ENCODE measurements around the gene FOLR1.

Gene FOLR1

GRCh38 chr11:72223615-72224563, 31.9 kb downstream of the FOLR1 start:
- Histone ChIP-seq H3K27ac (ENCODE audit: low read length) (no peak overlapping the region), H3K27me3 (ENCODE audit: control insufficient read depth, insufficient read depth, low read length) (no peaks in the 10 kb centered on the region), H3K4me1 (ENCODE audit: control insufficient read depth, insufficient read depth, low read length) (peaks cover 5% of the 10 kb centered on the region), H3K9me3 (ENCODE audit: control insufficient read depth, insufficient read depth, low read length) (no peaks in the 10 kb centered on the region), H3K4me3 (ENCODE audit: low read length) (peak overlapping the region; percentile 64; the same call in 1 of the 2 replicates), H3K36me3 (ENCODE audit: control insufficient read depth, insufficient read depth, low read length) (peaks cover 5% of the 10 kb centered on the region; the same call in 1 of the 2 replicates)
- no peak for DNase-seq (ENCODE audit: low read depth, low spot score)
- WGBS (ENCODE audit: insufficient coverage, insufficient read length), result no CpG with 5 or more reads among the region's 84 CpGs

DNA sequence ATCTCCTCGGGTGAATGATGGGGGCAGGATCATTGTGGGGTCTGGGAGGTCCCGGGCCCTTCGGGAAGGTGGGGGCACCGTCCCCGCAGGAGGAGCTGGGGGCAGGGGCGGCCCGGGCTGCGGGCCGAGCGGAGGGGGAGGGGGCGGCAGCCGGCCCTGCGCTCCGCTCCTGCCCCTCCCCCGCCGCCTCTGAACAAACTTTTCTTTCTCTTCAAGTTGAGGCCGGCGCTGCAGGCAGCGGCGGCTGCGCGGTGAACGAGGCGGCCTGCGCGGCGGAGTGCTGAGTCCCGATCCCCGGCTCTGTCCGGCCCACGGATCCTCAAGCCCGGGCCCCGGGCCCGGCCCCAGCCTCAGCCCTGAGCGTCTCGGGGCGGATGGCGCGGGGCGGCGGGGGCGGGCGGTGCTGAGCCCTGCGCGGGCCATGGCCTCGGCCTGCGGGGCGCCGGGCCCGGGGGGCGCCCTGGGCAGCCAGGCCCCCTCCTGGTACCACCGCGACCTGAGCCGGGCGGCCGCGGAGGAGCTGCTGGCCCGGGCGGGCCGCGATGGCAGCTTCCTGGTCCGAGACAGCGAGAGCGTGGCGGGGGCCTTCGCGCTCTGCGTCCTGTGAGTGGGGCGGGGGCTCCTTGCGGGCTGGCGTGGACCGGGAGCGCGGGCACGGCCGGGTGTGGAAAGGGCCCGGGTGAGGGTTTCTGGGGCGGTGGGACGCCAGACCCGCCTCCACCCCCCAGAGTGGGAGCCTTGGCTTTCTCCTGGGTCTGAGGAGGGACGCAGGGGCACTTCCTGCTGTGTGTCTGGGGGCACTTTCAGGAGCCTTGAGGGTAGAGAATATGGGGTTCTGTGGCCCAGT, 32.8 kb downstream of the FOLR1 start, which contains the start of gene INPPL1:
TSS of gene INPPL1 (plus strand) at position 204 of the 847 bp plus-strand sequence. CDS start at position 422, 218 bp downstream.
- no CpG with 5 or more reads among the region's 81 CpGs for WGBS (ENCODE audit: insufficient coverage, insufficient read length)
- DNase-seq (ENCODE audit: low read depth, low spot score), result no peak
- peaks cover 5% of the 10 kb centered on the region for H3K4me1 ChIP-seq (ENCODE audit: control insufficient read depth, insufficient read depth, low read length)

GRCh38 chr11:72225411-72225951, 33.5 kb downstream of the FOLR1 start:
- no CpG with 5 or more reads among the region's 11 CpGs for WGBS (ENCODE audit: insufficient coverage, insufficient read length)
- Histone ChIP-seq H3K4me3 (ENCODE audit: low read length) (peak overlapping the region; percentile 64; the same call in 1 of the 2 replicates), H3K27ac (ENCODE audit: low read length) (no peak overlapping the region), H3K4me1 (ENCODE audit: control insufficient read depth, insufficient read depth, low read length) (peaks cover 5% of the 10 kb centered on the region), H3K27me3 (ENCODE audit: control insufficient read depth, insufficient read depth, low read length) (no peaks in the 10 kb centered on the region), H3K9me3 (ENCODE audit: control insufficient read depth, insufficient read depth, low read length) (no peaks in the 10 kb centered on the region), H3K36me3 (ENCODE audit: control insufficient read depth, insufficient read depth, low read length) (peaks cover 20% of the 10 kb centered on the region)
- no peak for DNase-seq (ENCODE audit: low read depth, low spot score)

More for the DNA sequence above, 32.8 kb downstream of the FOLR1 start, which contains the start of gene INPPL1:
- Histone ChIP-seq H3K27ac (ENCODE audit: low read length) (no peak within 1 kb of the TSS), H3K4me3 (ENCODE audit: low read length) (peak within 1 kb of the TSS; percentile 64), H3K36me3 (ENCODE audit: control insufficient read depth, insufficient read depth, low read length) (peaks cover 13% of the 10 kb centered on the region), H3K9me3 (ENCODE audit: control insufficient read depth, insufficient read depth, low read length) (no peaks in the 10 kb centered on the region), H3K27me3 (ENCODE audit: control insufficient read depth, insufficient read depth, low read length) (no peaks in the 10 kb centered on the region)

DNA sequence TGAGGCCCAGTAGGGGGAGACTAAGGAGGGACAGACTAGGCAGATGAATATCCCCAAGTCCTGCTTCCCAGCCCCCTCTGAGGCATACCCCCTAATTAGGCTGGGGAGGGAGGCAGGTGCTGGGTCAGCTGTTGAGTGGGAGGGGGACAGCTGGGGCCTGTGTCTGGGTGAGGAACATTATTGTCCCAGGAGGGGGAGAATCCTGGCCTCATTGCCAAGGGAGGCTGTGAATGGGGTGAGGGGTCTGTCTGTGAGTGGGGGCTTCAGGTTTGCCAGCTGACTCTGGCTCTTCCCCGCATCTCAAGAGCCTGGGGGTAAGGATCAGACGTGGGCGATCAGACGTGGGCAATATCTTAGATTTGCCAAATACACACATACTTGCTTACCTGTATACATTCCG, 34.8 kb downstream of the FOLR1 start:
- no peak overlapping the region for H3K4me3 ChIP-seq (ENCODE audit: low read length)
- H3K4me1 ChIP-seq (ENCODE audit: control insufficient read depth, insufficient read depth, low read length), result peaks cover 5% of the 10 kb centered on the region
- peaks cover 30% of the 10 kb centered on the region for H3K36me3 ChIP-seq (ENCODE audit: control insufficient read depth, insufficient read depth, low read length)
- no peak for DNase-seq (ENCODE audit: low read depth, low spot score)
- H3K27ac ChIP-seq (ENCODE audit: low read length), result no peak overlapping the region
- no CpG with 5 or more reads among the region's 5 CpGs for WGBS (ENCODE audit: insufficient coverage, insufficient read length)
- H3K9me3 ChIP-seq (ENCODE audit: control insufficient read depth, insufficient read depth, low read length), result no peaks in the 10 kb centered on the region
- no peaks in the 10 kb centered on the region for H3K27me3 ChIP-seq (ENCODE audit: control insufficient read depth, insufficient read depth, low read length)

DNA sequence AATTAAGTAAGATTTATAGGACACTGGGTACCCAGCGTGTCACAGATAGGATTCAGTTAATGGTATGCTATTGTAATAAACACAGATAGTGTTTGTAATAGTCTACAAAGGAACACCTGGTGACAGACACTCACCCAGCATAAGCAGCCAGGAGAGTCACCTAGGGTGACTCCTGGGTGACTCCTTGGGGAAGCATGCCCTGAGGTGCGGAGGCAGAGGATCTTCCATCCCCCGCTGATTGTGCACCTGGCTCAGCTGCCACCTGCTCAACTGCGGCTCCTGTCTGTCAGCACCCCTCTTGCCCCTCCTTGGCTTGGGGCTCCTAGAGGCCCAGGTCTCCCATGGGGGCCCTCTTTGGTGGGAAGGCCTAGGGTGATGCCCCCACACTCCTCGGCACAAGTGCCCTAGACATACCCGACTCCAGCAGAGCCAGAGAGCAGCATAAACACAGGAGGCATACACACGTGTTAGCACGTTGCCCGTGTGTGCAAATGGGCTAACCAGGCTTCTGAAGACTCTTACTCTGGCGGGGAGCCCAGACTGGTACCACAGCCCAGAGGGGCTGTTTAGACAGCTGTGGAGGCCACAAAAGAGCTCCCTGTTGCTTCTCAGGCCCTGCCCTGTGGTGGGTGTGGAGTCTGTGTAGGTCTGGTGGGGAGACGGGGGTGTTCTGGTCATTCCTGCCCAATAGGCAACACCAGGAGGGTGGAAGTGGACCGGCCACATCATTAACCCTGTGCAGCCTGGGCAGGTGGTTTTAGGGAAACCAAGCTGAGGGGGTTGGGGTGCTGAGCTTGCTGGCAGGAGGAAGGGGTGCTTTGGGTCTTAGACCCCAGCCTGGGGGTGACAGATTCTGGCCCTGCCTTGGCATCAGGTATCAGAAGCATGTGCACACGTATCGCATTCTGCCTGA, 35.6 kb downstream of the FOLR1 start:
- WGBS (ENCODE audit: insufficient coverage, insufficient read length), result no CpG with 5 or more reads among the region's 14 CpGs
- no peak overlapping the region for H3K27ac ChIP-seq (ENCODE audit: low read length)
- H3K36me3 ChIP-seq (ENCODE audit: control insufficient read depth, insufficient read depth, low read length), result peaks cover 34% of the 10 kb centered on the region
- H3K4me1 ChIP-seq (ENCODE audit: control insufficient read depth, insufficient read depth, low read length), result peaks cover 5% of the 10 kb centered on the region
- H3K9me3 ChIP-seq (ENCODE audit: control insufficient read depth, insufficient read depth, low read length), result no peaks in the 10 kb centered on the region
- H3K27me3 ChIP-seq (ENCODE audit: control insufficient read depth, insufficient read depth, low read length), result no peaks in the 10 kb centered on the region
- H3K4me3 ChIP-seq (ENCODE audit: low read length), result no peak overlapping the region
- no peak for DNase-seq (ENCODE audit: low read depth, low spot score)

- Histone ChIP-seq H3K27ac (ENCODE audit: low read length) (no peak overlapping the region), H3K27me3 (ENCODE audit: control insufficient read depth, insufficient read depth, low read length) (no peaks in the 10 kb centered on the region), H3K36me3 (ENCODE audit: control insufficient read depth, insufficient read depth, low read length) (peaks cover 42% of the 10 kb centered on the region), H3K9me3 (ENCODE audit: control insufficient read depth, insufficient read depth, low read length) (no peaks in the 10 kb centered on the region), H3K4me1 (ENCODE audit: control insufficient read depth, insufficient read depth, low read length) (peaks cover 3% of the 10 kb centered on the region), H3K4me3 (ENCODE audit: low read length) (no peak overlapping the region)
- WGBS (ENCODE audit: insufficient coverage, insufficient read length), result no CpG with 5 or more reads among the region's 16 CpGs
- no peak for DNase-seq (ENCODE audit: low read depth, low spot score)
These were observed 36.4 kb downstream of the FOLR1 start for GRCh38 chr11:72228229-72228843.

- no peak for DNase-seq (ENCODE audit: low read depth, low spot score)
- Histone ChIP-seq H3K9me3 (ENCODE audit: control insufficient read depth, insufficient read depth, low read length) (no peaks in the 10 kb centered on the region), H3K4me3 (ENCODE audit: low read length) (no peak overlapping the region), H3K27me3 (ENCODE audit: control insufficient read depth, insufficient read depth, low read length) (no peaks in the 10 kb centered on the region), H3K36me3 (ENCODE audit: control insufficient read depth, insufficient read depth, low read length) (peaks cover 47% of the 10 kb centered on the region), H3K4me1 (ENCODE audit: control insufficient read depth, insufficient read depth, low read length) (peaks cover 4% of the 10 kb centered on the region), H3K27ac (ENCODE audit: low read length) (no peak overlapping the region)
- no CpG with 5 or more reads among the region's 7 CpGs for WGBS (ENCODE audit: insufficient coverage, insufficient read length)
These were observed 36.9 kb downstream of the FOLR1 start for GRCh38 chr11:72228844-72229231.

- Histone ChIP-seq H3K27me3 (ENCODE audit: control insufficient read depth, insufficient read depth, low read length) (no peaks in the 10 kb centered on the region), H3K36me3 (ENCODE audit: control insufficient read depth, insufficient read depth, low read length) (peaks cover 50% of the 10 kb centered on the region), H3K9me3 (ENCODE audit: control insufficient read depth, insufficient read depth, low read length) (no peaks in the 10 kb centered on the region), H3K4me1 (ENCODE audit: control insufficient read depth, insufficient read depth, low read length) (peaks cover 4% of the 10 kb centered on the region), H3K27ac (ENCODE audit: low read length) (no peak overlapping the region), H3K4me3 (ENCODE audit: low read length) (no peak overlapping the region)
- no peak for DNase-seq (ENCODE audit: low read depth, low spot score)
- WGBS (ENCODE audit: insufficient coverage, insufficient read length), result no CpG with 5 or more reads among the region's 8 CpGs
These were observed 37.5 kb downstream of the FOLR1 start for GRCh38 chr11:72229336-72229924.
